Measurements from ENCODE around the gene IL10RB. TPM values are rescaled to one million over a fixed set of nuclear protein-coding genes. Genes with fewer than 3 reads are reported as not detected.
A peak's percentile ranks its signal among the peaks of the same experiment; 100 is the strongest.

IL10RB gene
- total and polyA plus RNA-seq, 2 of the 13 experiments (the other 11 are each of a cell fraction or from before 2014, with no cell fraction given), result 17.4 to 18.2 TPM

DNA sequence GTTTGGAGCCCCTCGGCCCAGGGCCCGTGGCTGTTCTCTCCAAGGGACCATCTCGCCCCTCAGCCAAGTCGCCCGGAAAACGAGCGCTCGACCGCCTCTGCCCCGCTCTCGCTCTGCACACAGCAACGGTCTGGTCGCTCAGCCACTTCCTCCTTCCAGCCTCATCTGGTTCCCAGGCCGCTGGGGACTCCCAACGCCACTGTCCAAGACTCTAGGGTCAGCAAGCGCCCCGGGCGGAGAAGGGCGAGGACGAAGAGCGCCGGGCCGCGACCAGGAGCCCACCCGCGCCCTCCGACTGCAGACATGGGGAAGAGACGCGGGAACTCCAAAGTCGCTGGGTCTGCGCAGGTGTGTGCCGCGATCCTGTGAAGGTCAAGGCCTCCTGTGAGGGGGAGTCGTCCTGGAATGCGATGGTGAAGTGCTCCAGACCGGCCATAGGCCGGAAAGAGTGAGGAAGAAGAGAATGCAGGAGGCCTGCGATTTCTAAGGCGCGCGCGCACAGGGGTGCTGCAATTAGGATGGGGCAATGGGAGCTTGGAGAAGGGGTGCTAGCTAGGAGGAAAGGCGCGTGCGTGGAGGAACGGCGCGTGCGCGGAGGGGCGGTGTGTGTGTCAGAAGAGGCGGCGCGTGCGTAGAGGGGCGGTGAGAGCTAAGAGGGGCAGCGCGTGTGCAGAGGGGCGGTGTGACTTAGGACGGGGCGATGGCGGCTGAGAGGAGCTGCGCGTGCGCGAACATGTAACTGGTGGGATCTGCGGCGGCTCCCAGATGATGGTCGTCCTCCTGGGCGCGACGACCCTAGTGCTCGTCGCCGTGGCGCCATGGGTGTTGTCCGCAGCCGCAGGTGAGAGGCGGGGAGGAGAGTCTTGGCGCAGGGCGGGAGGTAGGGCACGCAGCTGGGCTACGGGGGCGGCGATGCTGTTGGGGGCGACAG lies 58.4 kb downstream of the IL10RB start, which contains the start of gene IFNAR1 (continued):
- TF ChIP-seq, protein P1, sequence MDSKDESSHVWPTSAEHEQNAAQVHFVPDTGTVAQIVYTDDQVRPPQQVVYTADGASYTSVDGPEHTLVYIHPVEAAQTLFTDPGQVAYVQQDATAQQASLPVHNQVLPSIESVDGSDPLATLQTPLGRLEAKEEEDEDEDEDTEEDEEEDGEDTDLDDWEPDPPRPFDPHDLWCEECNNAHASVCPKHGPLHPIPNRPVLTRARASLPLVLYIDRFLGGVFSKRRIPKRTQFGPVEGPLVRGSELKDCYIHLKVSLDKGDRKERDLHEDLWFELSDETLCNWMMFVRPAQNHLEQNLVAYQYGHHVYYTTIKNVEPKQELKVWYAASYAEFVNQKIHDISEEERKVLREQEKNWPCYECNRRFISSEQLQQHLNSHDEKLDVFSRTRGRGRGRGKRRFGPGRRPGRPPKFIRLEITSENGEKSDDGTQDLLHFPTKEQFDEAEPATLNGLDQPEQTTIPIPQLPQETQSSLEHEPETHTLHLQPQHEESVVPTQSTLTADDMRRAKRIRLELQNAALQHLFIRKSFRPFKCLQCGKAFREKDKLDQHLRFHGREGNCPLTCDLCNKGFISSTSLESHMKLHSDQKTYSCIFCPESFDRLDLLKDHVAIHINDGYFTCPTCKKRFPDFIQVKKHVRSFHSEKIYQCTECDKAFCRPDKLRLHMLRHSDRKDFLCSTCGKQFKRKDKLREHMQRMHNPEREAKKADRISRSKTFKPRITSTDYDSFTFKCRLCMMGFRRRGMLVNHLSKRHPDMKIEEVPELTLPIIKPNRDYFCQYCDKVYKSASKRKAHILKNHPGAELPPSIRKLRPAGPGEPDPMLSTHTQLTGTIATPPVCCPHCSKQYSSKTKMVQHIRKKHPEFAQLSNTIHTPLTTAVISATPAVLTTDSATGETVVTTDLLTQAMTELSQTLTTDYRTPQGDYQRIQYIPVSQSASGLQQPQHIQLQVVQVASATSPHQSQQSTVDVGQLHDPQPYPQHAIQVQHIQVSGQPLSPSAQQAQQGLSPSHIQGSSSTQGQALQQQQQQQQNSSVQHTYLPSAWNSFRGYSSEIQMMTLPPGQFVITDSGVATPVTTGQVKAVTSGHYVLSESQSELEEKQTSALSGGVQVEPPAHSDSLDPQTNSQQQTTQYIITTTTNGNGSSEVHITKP (CRISPR knock-in tag; IDR thresholded peaks at IDR 0.05; ENCODE audit: low read depth), result peak; percentile 55; the same call in 1 of the 2 replicates
- TF ChIP-seq NR3C1 (CRISPR knock-in tag; IDR thresholded peaks at IDR 0.05), result no peak
- no peak for TF ChIP-seq ZFP36 (IDR thresholded peaks at IDR 0.05; ENCODE audit: borderline replicate concordance, low read depth, low read length, partially characterized antibody)
- TF ChIP-seq ZNF761 (CRISPR knock-in tag; conservative IDR thresholded peaks at IDR 0.05), result peak; percentile 81
- 0 out of 2 replicates have a peak, but pooled peaks have one; percentile 18 for TF ChIP-seq ZNF12 (CRISPR knock-in tag; IDR thresholded peaks at IDR 0.05)
- peak; percentile 65 for TF ChIP-seq ESRRA (CRISPR knock-in tag; IDR thresholded peaks at IDR 0.05; ENCODE audit: low read depth)
- peak; percentile 70 to 87 for TF ChIP-seq POLR2A (IDR thresholded peaks at IDR 0.05; ENCODE audit: insufficient read depth in 1 of 2, low read depth in 2 of 2, low read length in 2 of 2)
- 0 out of 2 replicates have a peak, but pooled peaks have one; percentile 23 for TF ChIP-seq NFKBIZ (CRISPR knock-in tag; IDR thresholded peaks at IDR 0.05)
- no peak for TF ChIP-seq ZNF652 (CRISPR knock-in tag; IDR thresholded peaks at IDR 0.05; ENCODE audit: borderline replicate concordance, low read depth)
- TF ChIP-seq, protein P2, sequence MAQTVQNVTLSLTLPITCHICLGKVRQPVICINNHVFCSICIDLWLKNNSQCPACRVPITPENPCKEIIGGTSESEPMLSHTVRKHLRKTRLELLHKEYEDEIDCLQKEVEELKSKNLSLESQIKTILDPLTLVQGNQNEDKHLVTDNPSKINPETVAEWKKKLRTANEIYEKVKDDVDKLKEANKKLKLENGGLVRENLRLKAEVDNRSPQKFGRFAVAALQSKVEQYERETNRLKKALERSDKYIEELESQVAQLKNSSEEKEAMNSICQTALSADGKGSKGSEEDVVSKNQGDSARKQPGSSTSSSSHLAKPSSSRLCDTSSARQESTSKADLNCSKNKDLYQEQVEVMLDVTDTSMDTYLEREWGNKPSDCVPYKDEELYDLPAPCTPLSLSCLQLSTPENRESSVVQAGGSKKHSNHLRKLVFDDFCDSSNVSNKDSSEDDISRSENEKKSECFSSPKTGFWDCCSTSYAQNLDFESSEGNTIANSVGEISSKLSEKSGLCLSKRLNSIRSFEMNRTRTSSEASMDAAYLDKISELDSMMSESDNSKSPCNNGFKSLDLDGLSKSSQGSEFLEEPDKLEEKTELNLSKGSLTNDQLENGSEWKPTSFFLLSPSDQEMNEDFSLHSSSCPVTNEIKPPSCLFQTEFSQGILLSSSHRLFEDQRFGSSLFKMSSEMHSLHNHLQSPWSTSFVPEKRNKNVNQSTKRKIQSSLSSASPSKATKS (CRISPR knock-in tag; IDR thresholded peaks at IDR 0.05), result no peak; the same call in 1 of the 2 replicates
- no peak; the same call in none of the 2 replicates for TF ChIP-seq STAG1 (CRISPR knock-in tag; IDR thresholded peaks at IDR 0.05)
- peak; percentile 72; the same call in 1 of the 2 replicates for TF ChIP-seq SETDB1 (CRISPR knock-in tag; IDR thresholded peaks at IDR 0.05; ENCODE audit: borderline replicate concordance)
- no peak; the same call in 1 of the 2 replicates for TF ChIP-seq SAFB2 (CRISPR knock-in tag; IDR thresholded peaks at IDR 0.05; ENCODE audit: borderline replicate concordance, low read depth)
- TF ChIP-seq, protein P3, sequence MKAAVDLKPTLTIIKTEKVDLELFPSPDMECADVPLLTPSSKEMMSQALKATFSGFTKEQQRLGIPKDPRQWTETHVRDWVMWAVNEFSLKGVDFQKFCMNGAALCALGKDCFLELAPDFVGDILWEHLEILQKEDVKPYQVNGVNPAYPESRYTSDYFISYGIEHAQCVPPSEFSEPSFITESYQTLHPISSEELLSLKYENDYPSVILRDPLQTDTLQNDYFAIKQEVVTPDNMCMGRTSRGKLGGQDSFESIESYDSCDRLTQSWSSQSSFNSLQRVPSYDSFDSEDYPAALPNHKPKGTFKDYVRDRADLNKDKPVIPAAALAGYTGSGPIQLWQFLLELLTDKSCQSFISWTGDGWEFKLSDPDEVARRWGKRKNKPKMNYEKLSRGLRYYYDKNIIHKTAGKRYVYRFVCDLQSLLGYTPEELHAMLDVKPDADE (CRISPR knock-in tag; IDR thresholded peaks at IDR 0.05), result no peak
- TF ChIP-seq ZMYM3 (CRISPR knock-in tag; IDR thresholded peaks at IDR 0.05), result no peak
- TF ChIP-seq ZNF615 (CRISPR knock-in tag; IDR thresholded peaks at IDR 0.05; ENCODE audit: borderline replicate concordance), result peak; percentile 40; the same call in 1 of the 2 replicates
- TF ChIP-seq, protein P4, sequence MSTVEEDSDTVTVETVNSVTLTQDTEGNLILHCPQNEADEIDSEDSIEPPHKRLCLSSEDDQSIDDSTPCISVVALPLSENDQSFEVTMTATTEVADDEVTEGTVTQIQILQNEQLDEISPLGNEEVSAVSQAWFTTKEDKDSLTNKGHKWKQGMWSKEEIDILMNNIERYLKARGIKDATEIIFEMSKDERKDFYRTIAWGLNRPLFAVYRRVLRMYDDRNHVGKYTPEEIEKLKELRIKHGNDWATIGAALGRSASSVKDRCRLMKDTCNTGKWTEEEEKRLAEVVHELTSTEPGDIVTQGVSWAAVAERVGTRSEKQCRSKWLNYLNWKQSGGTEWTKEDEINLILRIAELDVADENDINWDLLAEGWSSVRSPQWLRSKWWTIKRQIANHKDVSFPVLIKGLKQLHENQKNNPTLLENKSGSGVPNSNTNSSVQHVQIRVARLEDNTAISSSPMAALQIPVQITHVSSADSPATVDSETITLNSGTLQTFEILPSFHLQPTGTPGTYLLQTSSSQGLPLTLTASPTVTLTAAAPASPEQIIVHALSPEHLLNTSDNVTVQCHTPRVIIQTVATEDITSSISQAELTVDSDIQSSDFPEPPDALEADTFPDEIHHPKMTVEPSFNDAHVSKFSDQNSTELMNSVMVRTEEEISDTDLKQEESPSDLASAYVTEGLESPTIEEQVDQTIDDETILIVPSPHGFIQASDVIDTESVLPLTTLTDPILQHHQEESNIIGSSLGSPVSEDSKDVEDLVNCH (CRISPR knock-in tag; IDR thresholded peaks at IDR 0.05), result no peak
